Uterus (tissue), 4 donors: Measurements from ENCODE around the gene GPR37L1. TPM values are rescaled to one million over a fixed set of nuclear protein-coding genes. Genes with fewer than 3 reads are reported as not detected.

ENCODE experiments used
- DNase-seq, 2 donors: peaks; one replicate each; pipeline ENCODE4 v3.0.0-alpha.2; 2019 to 2020
- H3K27ac ChIP-seq, 2 donors: fragments of 200-600 bp; sonication (generic); 1 replicate in 1 of 2; 2 replicates in 1 of 2; pipeline ENCODE4 v1.5.1; 2016 to 2018
- H3K27me3 ChIP-seq, 2 donors: fragments of 200-600 bp; sonication (generic); one replicate each; pipeline ENCODE4 v1.5.1; 2018 to 2019; ENCODE audit warnings: control low read depth in 1 of 2
- H3K36me3 ChIP-seq, 2 donors: fragments of 200-600 bp; sonication (generic); one replicate each; pipeline ENCODE4 v1.5.1; 2019; ENCODE audit warnings: control low read depth in 1 of 2
- H3K4me1 ChIP-seq, 2 donors: fragments of 200-600 bp; sonication (generic); one replicate each; pipeline ENCODE4 v1.5.1; 2018 to 2019; ENCODE audit warnings: control low read depth in 1 of 2
- H3K4me3 ChIP-seq, 2 donors: fragments of 200-600 bp; sonication (generic); 1 replicate in 1 of 2; 2 replicates in 1 of 2; pipeline ENCODE4 v1.5.1; 2018 to 2019; ENCODE audit warnings: mild to moderate bottlenecking in 1 of 2
- H3K9me3 ChIP-seq, 2 donors: fragments of 200-600 bp; sonication (generic); one replicate each; pipeline ENCODE4 v1.5.1; 2019; ENCODE audit warnings: control low read depth in 1 of 2
- CTCF ChIP-seq, 4 experiments: fragments of 200-600 bp in 2 of 4; fragments of 450-650 bp in 2 of 4; sonication (generic) in 2 of 4; IDR thresholded peaks; one replicate each; pipeline ENCODE4 v1.5.1; 2016 to 2019; ENCODE audit warnings: antibody characterized with exemption in 4 of 4, mild to moderate bottlenecking in 2 of 4, moderate library complexity in 1 of 4
- POLR2A ChIP-seq, 2 donors: fragments of 450-650 bp; IDR thresholded peaks; one replicate each; pipeline ENCODE4 v1.6.1; 2016; ENCODE audit warnings: antibody characterized with exemption in 2 of 2, mild to moderate bottlenecking in 1 of 2, moderate library complexity in 1 of 2
- intact Hi-C: fragments of 100-400 bp; cut with DNase I; formaldehyde crosslinking; loops from one replicate; pipeline ENCODE4 v1.15.1; 2023; ENCODE audit warnings: low total_unique reads
- total RNA-seq, 4 donors: library from RNA; depleted of rRNA in 3 of 4; stranded (reverse); fragments of >200 nt in 3 of 4; gene quantifications; one replicate each; pipeline versions ENCODE4 v1.1.0 to v1.2.4, GENCODE V29; 2014 to 2023
- donor health status: DM: yes; HTN: yes; CAD: no.

GPR37L1 gene
- total RNA-seq, 4 donors from 2014 or later, result 0.09 to 0.21 TPM; not detected in 2

- no peaks in the 10 kb centered on the region for H3K36me3 ChIP-seq
- H3K9me3 ChIP-seq, result no peaks in the 10 kb centered on the region
- no peak for DNase-seq
- intact Hi-C loops, result no loop called here
- no peak overlapping the region for H3K4me3 ChIP-seq
- no peak overlapping the region for H3K27ac ChIP-seq
- H3K27me3 ChIP-seq, result no peaks in the 10 kb centered on the region
- no peak for TF ChIP-seq CTCF (IDR thresholded peaks at IDR 0.05)
- no peak for TF ChIP-seq POLR2A (IDR thresholded peaks at IDR 0.05)
- H3K4me1 ChIP-seq, result peaks cover 0 to 10% of the 10 kb centered on the region in 2 donors
These were observed 23.6 kb downstream of the GPR37L1 start for GRCh38 chr1:202146279-202146678.

GRCh38 chr1:202146993-202147392, 24.3 kb downstream of the GPR37L1 start:
- H3K4me1 ChIP-seq, result peaks cover 0 to 10% of the 10 kb centered on the region in 2 donors
- H3K27ac ChIP-seq, result no peak overlapping the region
- no peaks in the 10 kb centered on the region for H3K36me3 ChIP-seq
- no peak for TF ChIP-seq POLR2A (IDR thresholded peaks at IDR 0.05)
- no peak for TF ChIP-seq CTCF (IDR thresholded peaks at IDR 0.05)
- H3K9me3 ChIP-seq, result no peaks in the 10 kb centered on the region
- no peak for DNase-seq
- no peak overlapping the region for H3K4me3 ChIP-seq
- intact Hi-C loops, result no loop called here
- H3K27me3 ChIP-seq, result no peaks in the 10 kb centered on the region

DNA sequence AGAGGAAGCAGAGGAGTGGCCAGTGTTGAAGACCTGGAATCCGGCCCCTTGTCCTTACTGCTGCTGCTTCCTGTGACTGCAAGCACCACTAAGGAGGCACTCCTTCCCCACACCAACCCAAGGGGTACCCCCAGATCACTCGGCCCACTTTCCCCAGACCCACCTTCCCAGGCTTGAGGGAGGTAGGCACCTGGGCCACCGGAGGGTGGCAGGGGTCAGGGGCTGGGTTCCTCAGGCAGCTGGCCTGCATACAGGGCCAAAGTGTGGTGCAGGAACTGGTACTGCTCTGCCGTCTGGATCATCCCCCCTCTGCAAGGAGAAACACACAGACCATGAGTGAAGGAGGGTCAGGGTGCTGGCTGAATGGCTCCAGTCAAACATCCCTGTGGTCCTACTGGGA, 25.7 kb downstream of the GPR37L1 start:
- intact Hi-C loops, result no loop called here
- TF ChIP-seq POLR2A (IDR thresholded peaks at IDR 0.05) (no peak), CTCF (IDR thresholded peaks at IDR 0.05) (no peak)

GRCh38 chr1:202149566-202149965, 26.8 kb downstream of the GPR37L1 start:
- Histone ChIP-seq H3K4me1 (peaks cover 0 to 4% of the 10 kb centered on the region in 2 donors), H3K27ac (no peak overlapping the region), H3K4me3 (no peak overlapping the region), H3K36me3 (no peaks in the 10 kb centered on the region), H3K9me3 (no peaks in the 10 kb centered on the region), H3K27me3 (no peaks in the 10 kb centered on the region)
- DNase-seq, result no peak
- no peak for TF ChIP-seq CTCF (IDR thresholded peaks at IDR 0.05)
- TF ChIP-seq POLR2A (IDR thresholded peaks at IDR 0.05), result no peak
- intact Hi-C loops, result no loop called here

More for the DNA sequence above, 25.7 kb downstream of the GPR37L1 start:
- Histone ChIP-seq H3K4me1 (peaks cover 0 to 4% of the 10 kb centered on the region in 2 donors), H3K27ac (no peak overlapping the region), H3K4me3 (no peak overlapping the region), H3K36me3 (no peaks in the 10 kb centered on the region), H3K27me3 (no peaks in the 10 kb centered on the region), H3K9me3 (no peaks in the 10 kb centered on the region)
- DNase-seq, result no peak

GRCh38 chr1:202150187-202150586, 27.5 kb downstream of the GPR37L1 start:
- no peak for DNase-seq
- no peaks in the 10 kb centered on the region for H3K4me1 ChIP-seq
- intact Hi-C loops, result no loop called here
- TF ChIP-seq CTCF (IDR thresholded peaks at IDR 0.05) (no peak), POLR2A (IDR thresholded peaks at IDR 0.05) (no peak)
- H3K4me3 ChIP-seq, result no peak overlapping the region
- H3K27me3 ChIP-seq, result no peaks in the 10 kb centered on the region
- no peak overlapping the region for H3K27ac ChIP-seq
- H3K36me3 ChIP-seq, result no peaks in the 10 kb centered on the region
- no peaks in the 10 kb centered on the region for H3K9me3 ChIP-seq
